ENCODE results near the gene MYH15.
"Not testable (repeated sequence)": the region's sequence is repeated elsewhere in the genome, so short reads cannot be mapped to it uniquely, and the experiment has no call there.

MYH15 gene

DNA sequence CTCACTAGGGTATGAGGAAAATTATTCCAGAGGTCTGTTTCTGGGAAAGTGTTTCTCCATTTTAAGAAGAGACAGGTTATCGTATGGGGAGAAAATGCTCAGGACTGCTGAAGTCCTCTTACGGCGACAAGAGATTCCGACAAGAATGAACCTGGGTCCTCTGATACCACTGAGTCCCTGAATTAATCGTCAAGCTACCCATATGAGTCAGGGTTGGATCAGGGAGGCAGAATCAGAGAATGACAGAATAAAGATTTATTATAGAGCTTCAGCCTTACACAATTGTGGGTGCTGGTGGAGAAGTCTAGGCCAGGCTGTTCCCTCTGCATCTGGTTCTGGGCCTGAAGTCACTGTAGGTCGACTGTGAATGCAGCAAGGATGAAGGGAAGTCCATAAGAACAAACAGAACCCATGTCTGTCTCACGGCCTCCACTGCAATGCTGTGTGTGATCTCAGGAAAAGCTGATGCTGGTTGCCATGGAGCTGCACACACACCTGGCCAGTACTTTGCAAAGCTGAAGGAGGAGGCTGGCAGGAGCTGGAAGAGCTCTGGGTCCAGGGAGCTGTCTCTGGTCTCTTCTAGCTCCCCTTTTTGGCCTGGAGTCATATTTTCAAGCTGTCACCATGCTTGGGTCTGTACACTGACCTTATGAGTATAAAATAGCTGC, 130.1 kb downstream of the MYH15 start:
- no peaks in the 10 kb centered on the region for H3K4me1 ChIP-seq (ENCODE audit: insufficient read depth, low read length)
- no peaks in the 10 kb centered on the region for H3K36me3 ChIP-seq (ENCODE audit: insufficient read depth, low read length)
- no peak overlapping the region for H3K4me3 ChIP-seq (ENCODE audit: low read depth in 1 of 2, low read length in 2 of 2)
- H3K27me3 ChIP-seq (ENCODE audit: control insufficient read depth in 1 of 2, insufficient read depth in 2 of 2, low read length in 2 of 2) = no peaks in the 10 kb centered on the region
- H3K9ac ChIP-seq (ENCODE audit: low read length) = no peak overlapping the region
- H3K9me3 ChIP-seq (ENCODE audit: low read length) = no peaks in the 10 kb centered on the region
- H3K27ac ChIP-seq (ENCODE audit: low read depth, low read length) = no peak overlapping the region

DNA sequence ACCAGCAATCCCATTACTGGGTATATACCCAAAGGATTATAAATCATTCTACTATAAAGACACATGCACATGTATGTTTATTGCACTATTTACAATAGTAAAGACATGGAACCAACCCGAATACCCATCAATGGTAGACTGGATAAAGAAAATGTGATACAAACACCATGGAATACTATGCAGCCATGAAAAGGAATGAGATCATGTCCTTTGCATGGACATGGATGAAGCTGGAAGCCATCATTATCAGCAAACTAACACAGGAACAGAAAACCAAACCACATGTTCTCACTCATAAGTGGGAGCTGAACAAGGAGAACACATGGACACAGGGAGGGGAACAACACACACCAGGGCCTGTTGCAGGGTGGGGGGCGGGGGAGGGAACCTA, 131.4 kb downstream of the MYH15 start:
- H3K4me3 ChIP-seq (ENCODE audit: low read depth in 1 of 2, low read length in 2 of 2); H3K9ac ChIP-seq (ENCODE audit: low read length); H3K4me1 ChIP-seq (ENCODE audit: insufficient read depth, low read length); H3K27me3 ChIP-seq (ENCODE audit: control insufficient read depth in 1 of 2, insufficient read depth in 2 of 2, low read length in 2 of 2); H3K9me3 ChIP-seq (ENCODE audit: low read length); H3K27ac ChIP-seq (ENCODE audit: low read depth, low read length); H3K36me3 ChIP-seq (ENCODE audit: insufficient read depth, low read length): not testable (repeated sequence)

DNA sequence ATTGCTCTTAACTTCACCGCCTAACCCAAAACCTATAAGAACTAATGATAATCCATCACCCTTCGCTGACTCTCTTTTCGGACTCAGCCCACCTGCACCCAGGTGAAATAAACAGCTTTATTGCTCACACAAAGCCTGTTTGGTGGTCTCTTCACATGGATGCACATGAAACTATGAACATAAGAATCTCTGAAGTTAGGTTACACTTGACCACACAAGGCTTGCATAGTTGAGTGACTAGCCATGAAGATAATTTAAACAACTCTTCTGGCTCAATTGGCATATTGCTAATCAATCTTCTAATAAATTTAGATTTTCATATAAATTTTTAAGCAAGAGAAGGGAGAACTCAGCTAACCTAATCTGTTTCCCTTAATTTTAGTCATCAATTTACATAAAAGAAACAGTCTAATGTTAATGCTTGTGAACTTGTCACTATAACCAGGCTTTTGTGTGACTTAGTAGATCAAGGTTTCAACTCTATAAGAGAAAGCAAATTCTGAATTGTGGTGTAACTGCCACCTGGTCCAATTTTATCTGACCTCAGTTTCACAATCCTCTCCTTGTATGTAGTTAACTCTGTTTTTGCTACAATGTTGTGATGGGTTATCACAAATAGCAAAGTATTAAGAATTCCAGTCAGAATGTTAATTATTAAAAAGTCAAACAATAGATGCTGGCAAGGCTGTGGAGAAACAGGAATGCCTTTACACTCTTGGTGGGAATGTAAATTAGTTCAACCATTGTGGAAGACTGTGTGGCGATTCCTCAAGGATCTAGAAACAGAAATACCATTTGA, 132.0 kb downstream of the MYH15 start:
- no peak overlapping the region for H3K27ac ChIP-seq (ENCODE audit: low read depth, low read length)
- no peaks in the 10 kb centered on the region for H3K36me3 ChIP-seq (ENCODE audit: insufficient read depth, low read length)
- no peaks in the 10 kb centered on the region for H3K4me1 ChIP-seq (ENCODE audit: insufficient read depth, low read length)
- H3K4me3 ChIP-seq (ENCODE audit: low read depth in 1 of 2, low read length in 2 of 2) = no peak overlapping the region
- no peaks in the 10 kb centered on the region for H3K9me3 ChIP-seq (ENCODE audit: low read length)
- no peak overlapping the region for H3K9ac ChIP-seq (ENCODE audit: low read length)
- no peaks in the 10 kb centered on the region for H3K27me3 ChIP-seq (ENCODE audit: control insufficient read depth in 1 of 2, insufficient read depth in 2 of 2, low read length in 2 of 2)

DNA sequence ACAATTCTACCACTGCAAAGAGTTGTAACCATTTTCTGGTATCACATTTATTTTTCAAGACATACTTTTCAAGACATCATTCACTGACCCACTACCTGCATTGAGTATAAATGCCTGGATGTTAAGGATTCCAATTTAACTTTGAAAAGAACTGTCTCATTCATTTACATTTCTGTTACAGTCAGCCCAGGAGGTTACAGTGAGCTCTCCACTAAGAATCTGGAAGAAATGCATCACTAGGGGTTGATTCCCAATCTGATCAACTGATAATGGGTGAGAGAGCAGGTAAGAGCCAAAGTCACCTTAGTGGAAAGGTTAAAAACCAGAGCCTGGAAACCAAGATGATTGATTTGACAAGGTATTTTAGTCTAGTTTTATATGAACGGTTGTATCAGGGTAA, 133.0 kb downstream of the MYH15 start:
- Histone ChIP-seq H3K27ac (ENCODE audit: low read depth, low read length) (no peak overlapping the region), H3K9ac (ENCODE audit: low read length) (no peak overlapping the region), H3K27me3 (ENCODE audit: control insufficient read depth in 1 of 2, insufficient read depth in 2 of 2, low read length in 2 of 2) (no peaks in the 10 kb centered on the region), H3K4me1 (ENCODE audit: insufficient read depth, low read length) (no peaks in the 10 kb centered on the region), H3K9me3 (ENCODE audit: low read length) (no peaks in the 10 kb centered on the region), H3K36me3 (ENCODE audit: insufficient read depth, low read length) (no peaks in the 10 kb centered on the region), H3K4me3 (ENCODE audit: low read depth in 1 of 2, low read length in 2 of 2) (no peak overlapping the region)

DNA sequence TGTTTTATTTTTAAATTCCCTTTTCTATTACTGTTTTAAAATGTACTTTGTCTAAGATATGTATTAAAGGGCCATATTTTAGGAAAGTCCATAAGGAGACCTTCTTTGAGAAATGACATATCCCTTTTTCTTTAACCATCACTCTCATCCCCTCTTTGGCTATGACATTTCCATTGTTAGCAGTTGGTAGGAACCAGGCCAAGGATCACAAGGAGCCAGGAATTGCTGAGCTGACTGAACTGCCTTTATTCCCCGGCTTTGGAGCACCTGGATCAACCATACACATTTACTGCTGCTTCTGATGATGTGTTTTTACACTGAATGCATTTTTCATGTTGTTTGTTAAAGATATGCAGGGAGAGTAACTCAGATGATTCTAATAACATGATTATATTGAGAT, 134.4 kb downstream of the MYH15 start:
- no peak overlapping the region for H3K4me3 ChIP-seq (ENCODE audit: low read depth in 1 of 2, low read length in 2 of 2)
- no peak overlapping the region for H3K27ac ChIP-seq (ENCODE audit: low read depth, low read length)
- H3K27me3 ChIP-seq (ENCODE audit: control insufficient read depth in 1 of 2, insufficient read depth in 2 of 2, low read length in 2 of 2) = no peaks in the 10 kb centered on the region
- H3K36me3 ChIP-seq (ENCODE audit: insufficient read depth, low read length) = no peaks in the 10 kb centered on the region
- H3K9ac ChIP-seq (ENCODE audit: low read length) = no peak overlapping the region
- no peaks in the 10 kb centered on the region for H3K4me1 ChIP-seq (ENCODE audit: insufficient read depth, low read length)
- no peaks in the 10 kb centered on the region for H3K9me3 ChIP-seq (ENCODE audit: low read length)

DNA sequence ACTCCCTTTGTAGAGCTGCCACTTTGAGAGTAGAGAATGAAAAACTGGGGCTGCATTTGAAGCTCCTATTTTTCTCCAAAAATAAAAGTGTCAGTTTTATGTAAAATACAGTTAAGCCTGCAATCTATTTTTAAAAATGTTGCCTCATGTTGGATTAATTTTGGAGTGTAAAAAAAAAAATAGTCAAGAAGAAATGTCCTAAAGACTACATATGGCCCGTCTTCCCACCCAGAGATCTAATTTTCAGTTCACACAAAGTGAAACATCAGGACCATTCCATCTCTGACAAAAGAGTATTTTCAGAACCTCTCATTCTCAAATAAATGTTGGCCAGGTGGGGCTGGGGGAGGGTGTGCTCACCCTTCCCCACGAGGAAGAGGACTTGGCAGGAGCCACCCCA, 151.4 kb downstream of the MYH15 start:
- Histone ChIP-seq H3K9me3 (ENCODE audit: low read length) (no peaks in the 10 kb centered on the region), H3K4me1 (ENCODE audit: insufficient read depth, low read length) (no peaks in the 10 kb centered on the region), H3K27ac (ENCODE audit: low read depth, low read length) (no peak overlapping the region), H3K4me3 (ENCODE audit: low read depth in 1 of 2, low read length in 2 of 2) (no peak overlapping the region), H3K36me3 (ENCODE audit: insufficient read depth, low read length) (no peaks in the 10 kb centered on the region), H3K27me3 (ENCODE audit: control insufficient read depth in 1 of 2, insufficient read depth in 2 of 2, low read length in 2 of 2) (no peaks in the 10 kb centered on the region), H3K9ac (ENCODE audit: low read length) (no peak overlapping the region)

DNA sequence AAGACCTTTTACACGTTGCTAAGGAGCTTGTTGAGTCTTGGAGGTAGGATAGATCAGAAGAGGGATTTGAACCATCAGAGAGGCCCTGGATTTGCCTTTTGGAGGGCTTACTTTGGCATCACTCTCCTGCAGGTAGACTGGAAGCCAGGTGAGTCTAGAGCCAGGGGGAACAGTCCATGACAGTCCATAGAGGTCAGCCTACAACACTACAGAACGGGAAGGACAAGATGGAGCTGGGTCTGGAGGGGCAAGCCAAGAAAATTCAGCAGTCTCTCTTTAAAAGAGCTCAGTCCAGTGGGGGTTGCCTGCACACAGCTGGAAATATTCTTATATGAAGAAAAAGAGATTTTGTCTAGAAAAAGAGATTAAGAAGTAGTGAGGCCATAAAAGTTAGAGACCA, 153.4 kb downstream of the MYH15 start:
- Histone ChIP-seq H3K4me1 (ENCODE audit: insufficient read depth, low read length) (no peaks in the 10 kb centered on the region), H3K4me3 (ENCODE audit: low read depth in 1 of 2, low read length in 2 of 2) (no peak overlapping the region), H3K36me3 (ENCODE audit: insufficient read depth, low read length) (no peaks in the 10 kb centered on the region), H3K27ac (ENCODE audit: low read depth, low read length) (no peak overlapping the region), H3K27me3 (ENCODE audit: control insufficient read depth in 1 of 2, insufficient read depth in 2 of 2, low read length in 2 of 2) (no peaks in the 10 kb centered on the region), H3K9me3 (ENCODE audit: low read length) (no peaks in the 10 kb centered on the region), H3K9ac (ENCODE audit: low read length) (no peak overlapping the region)

DNA sequence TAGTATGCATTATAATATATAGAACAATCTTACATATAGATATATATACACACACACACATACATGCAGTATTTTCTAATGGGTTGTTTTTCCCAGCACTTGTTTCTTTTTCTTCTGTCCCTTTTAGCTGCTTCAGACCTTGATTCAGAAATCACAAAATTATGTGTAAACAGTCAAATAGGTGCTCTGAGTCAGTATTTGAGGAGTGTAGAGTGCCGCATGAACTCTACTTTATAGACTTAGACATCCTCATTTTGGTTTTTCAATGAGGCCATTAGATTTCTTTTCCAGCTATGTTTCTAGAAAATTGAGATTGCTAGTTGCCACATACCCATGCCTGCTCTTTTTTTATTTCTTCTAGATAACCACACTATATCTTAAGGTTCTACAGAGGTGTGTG, 155.8 kb downstream of the MYH15 start:
- H3K27me3 ChIP-seq (ENCODE audit: control insufficient read depth in 1 of 2, insufficient read depth in 2 of 2, low read length in 2 of 2) = no peaks in the 10 kb centered on the region
- no peaks in the 10 kb centered on the region for H3K9me3 ChIP-seq (ENCODE audit: low read length)
- H3K27ac ChIP-seq (ENCODE audit: low read depth, low read length) = no peak overlapping the region
- no peak overlapping the region for H3K4me3 ChIP-seq (ENCODE audit: low read depth in 1 of 2, low read length in 2 of 2)
- H3K36me3 ChIP-seq (ENCODE audit: insufficient read depth, low read length) = no peaks in the 10 kb centered on the region
- H3K9ac ChIP-seq (ENCODE audit: low read length) = no peak overlapping the region
- H3K4me1 ChIP-seq (ENCODE audit: insufficient read depth, low read length) = no peaks in the 10 kb centered on the region

DNA sequence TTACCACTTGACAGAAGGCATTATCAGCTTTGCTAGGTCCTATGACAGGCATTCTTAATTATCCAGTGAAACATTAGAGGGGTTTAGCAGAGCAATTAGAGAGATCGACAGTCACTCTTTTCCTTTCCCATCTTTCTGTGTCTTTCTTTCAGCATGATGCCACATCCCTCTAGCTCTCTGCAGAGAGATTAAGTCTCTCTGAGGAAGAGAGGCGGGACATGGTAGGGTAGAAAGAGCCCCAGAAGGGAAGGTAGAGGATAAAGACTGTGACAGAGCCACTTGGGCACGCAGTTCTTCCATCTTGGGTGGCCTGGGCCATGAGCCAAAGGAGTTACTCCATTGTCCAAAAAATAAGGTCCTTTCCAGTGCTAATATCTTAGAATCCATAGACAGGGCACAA, 158.2 kb downstream of the MYH15 start:
- Histone ChIP-seq H3K9ac (ENCODE audit: low read length) (no peak overlapping the region), H3K27me3 (ENCODE audit: control insufficient read depth in 1 of 2, insufficient read depth in 2 of 2, low read length in 2 of 2) (no peaks in the 10 kb centered on the region), H3K9me3 (ENCODE audit: low read length) (no peaks in the 10 kb centered on the region), H3K36me3 (ENCODE audit: insufficient read depth, low read length) (no peaks in the 10 kb centered on the region), H3K27ac (ENCODE audit: low read depth, low read length) (no peak overlapping the region), H3K4me3 (ENCODE audit: low read depth in 1 of 2, low read length in 2 of 2) (no peak overlapping the region), H3K4me1 (ENCODE audit: insufficient read depth, low read length) (no peaks in the 10 kb centered on the region)

DNA sequence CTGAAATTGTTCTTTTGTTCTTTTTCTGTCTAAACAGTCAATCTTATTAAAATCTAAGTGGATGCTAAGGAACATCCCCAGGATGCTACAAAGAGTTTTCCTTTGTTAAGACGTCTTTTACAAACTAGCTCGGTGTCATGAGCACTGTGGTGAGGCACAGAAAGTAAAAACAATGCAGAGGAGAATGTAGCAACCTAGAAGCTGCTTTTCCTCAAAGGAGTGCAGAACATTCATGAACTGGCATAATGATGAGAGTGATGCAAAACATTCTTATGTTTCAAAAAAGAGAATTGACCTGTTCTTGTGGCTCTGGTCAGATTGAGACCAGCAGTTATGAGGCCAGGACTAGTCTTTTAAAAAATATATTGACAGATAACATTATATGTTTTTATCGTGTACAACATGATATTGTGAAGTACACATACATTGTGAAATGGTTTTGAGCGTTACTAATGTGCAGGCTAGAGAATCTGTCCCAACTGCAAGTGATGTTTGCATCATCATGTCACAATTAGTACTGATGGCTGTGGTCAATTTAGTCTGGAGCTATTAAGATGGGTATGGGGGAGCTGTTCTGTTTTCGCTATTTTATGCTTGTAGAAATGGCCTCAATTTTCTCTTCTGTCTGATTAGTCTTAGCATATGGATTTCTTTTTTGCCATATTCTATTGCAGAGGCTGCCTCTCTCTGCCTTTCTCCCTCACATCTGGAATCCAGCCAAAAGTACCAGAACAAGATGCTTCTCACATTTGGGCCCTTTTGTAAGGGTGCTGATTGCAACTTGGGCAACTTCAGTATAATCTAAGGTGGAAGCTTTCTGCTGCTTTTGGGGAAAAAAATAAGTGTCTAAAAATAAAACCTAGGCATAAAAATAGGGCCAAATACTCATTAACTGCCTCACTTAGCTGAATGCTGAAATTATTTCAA, 163.8 kb downstream of the MYH15 start:
- Histone ChIP-seq H3K27ac (ENCODE audit: low read depth, low read length) (no peak overlapping the region), H3K27me3 (ENCODE audit: control insufficient read depth in 1 of 2, insufficient read depth in 2 of 2, low read length in 2 of 2) (no peaks in the 10 kb centered on the region), H3K4me1 (ENCODE audit: insufficient read depth, low read length) (no peaks in the 10 kb centered on the region), H3K36me3 (ENCODE audit: insufficient read depth, low read length) (no peaks in the 10 kb centered on the region), H3K4me3 (ENCODE audit: low read depth in 1 of 2, low read length in 2 of 2) (no peak overlapping the region), H3K9ac (ENCODE audit: low read length) (no peak overlapping the region), H3K9me3 (ENCODE audit: low read length) (no peaks in the 10 kb centered on the region)

DNA sequence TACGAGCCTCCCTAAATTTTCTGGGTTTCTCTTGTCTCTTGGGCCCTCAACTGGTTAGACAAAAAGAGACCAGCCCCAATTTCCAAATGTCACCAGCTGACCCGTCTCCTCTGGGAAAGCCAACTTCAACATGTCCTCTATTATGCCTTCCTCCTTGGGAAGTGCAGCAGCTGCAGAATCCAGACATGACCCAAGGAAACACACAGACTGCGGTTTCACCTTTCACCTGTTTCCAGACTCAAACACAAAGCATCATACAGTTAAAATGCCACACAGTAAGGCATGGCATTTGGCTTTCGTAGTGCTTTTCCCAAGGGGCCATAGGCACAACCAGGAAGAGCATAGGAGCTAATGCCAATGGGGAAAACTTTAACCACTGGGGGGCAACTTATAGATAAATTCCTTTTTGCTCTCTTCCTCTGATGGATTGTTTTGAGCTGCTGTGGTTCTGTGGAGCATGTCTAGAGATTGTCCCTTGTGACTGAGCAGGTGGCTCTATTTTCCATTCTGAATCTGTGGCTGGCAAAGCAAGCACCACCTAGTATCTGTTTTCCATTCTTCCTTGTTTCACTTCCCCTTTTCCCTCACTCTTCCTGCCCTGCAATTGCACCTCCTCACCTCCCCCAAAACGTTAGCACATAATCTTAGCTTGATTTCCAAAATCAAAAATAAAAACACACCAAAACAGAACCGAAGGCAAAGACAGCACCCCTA, 164.7 kb downstream of the MYH15 start:
- H3K27me3 ChIP-seq (ENCODE audit: control insufficient read depth in 1 of 2, insufficient read depth in 2 of 2, low read length in 2 of 2) = no peaks in the 10 kb centered on the region
- H3K9ac ChIP-seq (ENCODE audit: low read length) = no peak overlapping the region
- H3K36me3 ChIP-seq (ENCODE audit: insufficient read depth, low read length) = no peaks in the 10 kb centered on the region
- no peak overlapping the region for H3K27ac ChIP-seq (ENCODE audit: low read depth, low read length)
- H3K9me3 ChIP-seq (ENCODE audit: low read length) = no peaks in the 10 kb centered on the region
- no peak overlapping the region for H3K4me3 ChIP-seq (ENCODE audit: low read depth in 1 of 2, low read length in 2 of 2)
- H3K4me1 ChIP-seq (ENCODE audit: insufficient read depth, low read length) = no peaks in the 10 kb centered on the region

Measured in muscle layer of colon (tissue), 2 donors.